Lower lobe of right lung (tissue), 2 donors: ENCODE results near the gene ZDHHC11B. TPM values are rescaled to one million over a fixed set of nuclear protein-coding genes. Genes with fewer than 3 reads are reported as not detected.

ENCODE experiments used
- ATAC-seq, 2 donors: fragments of 200-7000 bp; cut with Tn5 transposase; one replicate each; pipeline ENCODE4 v1.9.1; 2020 to 2022; ENCODE audit warnings: mild to moderate bottlenecking in 2 of 2, moderate library complexity in 2 of 2
- DNase-seq: peaks from one replicate; pipeline ENCODE4 v3.0.0-alpha.2; 2020
- H3K27ac ChIP-seq: fragments of 200-600 bp; one replicate; pipeline ENCODE4 v1.8.0; 2022
- H3K27me3 ChIP-seq: fragments of 200-600 bp; one replicate; pipeline ENCODE4 v1.8.0; 2022; ENCODE audit warnings: low read depth
- H3K36me3 ChIP-seq: fragments of 200-600 bp; one replicate; pipeline ENCODE4 v1.8.0; 2022; ENCODE audit warnings: mild to moderate bottlenecking
- H3K4me1 ChIP-seq: fragments of 200-600 bp; one replicate; pipeline ENCODE4 v1.8.0; 2022
- H3K4me3 ChIP-seq: fragments of 200-600 bp; one replicate; pipeline ENCODE4 v1.8.0; 2022; ENCODE audit warnings: mild to moderate bottlenecking
- H3K9me3 ChIP-seq: fragments of 200-600 bp; one replicate; pipeline ENCODE4 v1.8.0; 2022
- intact Hi-C: fragments of 100-400 bp; cut with DNase I; formaldehyde crosslinking; loops from one replicate; pipeline ENCODE4 v1.11.0; 2022
- total RNA-seq: library from RNA; stranded (reverse); fragmentation: NEBNext Ultra II Directional; extraction: Animal tissue kit (Norgen Biotek cat#: 25700); gene quantifications from one replicate; pipeline ENCODE4 v1.2.1, GENCODE V29; 2021
- TF ChIP-seq, protein P1 (sequence below): fragments of 200-600 bp; IDR thresholded peaks from one replicate; pipeline ENCODE4 v1.8.0; 2022; ENCODE audit warnings: antibody characterized with exemption, mild to moderate bottlenecking
- donor health status: DM: no; HTN: yes; CAD: no; lungs with severe emphysema.

Gene ZDHHC11B
- total RNA-seq, 1 donor from 2014 or later: 14.9 TPM

DNA sequence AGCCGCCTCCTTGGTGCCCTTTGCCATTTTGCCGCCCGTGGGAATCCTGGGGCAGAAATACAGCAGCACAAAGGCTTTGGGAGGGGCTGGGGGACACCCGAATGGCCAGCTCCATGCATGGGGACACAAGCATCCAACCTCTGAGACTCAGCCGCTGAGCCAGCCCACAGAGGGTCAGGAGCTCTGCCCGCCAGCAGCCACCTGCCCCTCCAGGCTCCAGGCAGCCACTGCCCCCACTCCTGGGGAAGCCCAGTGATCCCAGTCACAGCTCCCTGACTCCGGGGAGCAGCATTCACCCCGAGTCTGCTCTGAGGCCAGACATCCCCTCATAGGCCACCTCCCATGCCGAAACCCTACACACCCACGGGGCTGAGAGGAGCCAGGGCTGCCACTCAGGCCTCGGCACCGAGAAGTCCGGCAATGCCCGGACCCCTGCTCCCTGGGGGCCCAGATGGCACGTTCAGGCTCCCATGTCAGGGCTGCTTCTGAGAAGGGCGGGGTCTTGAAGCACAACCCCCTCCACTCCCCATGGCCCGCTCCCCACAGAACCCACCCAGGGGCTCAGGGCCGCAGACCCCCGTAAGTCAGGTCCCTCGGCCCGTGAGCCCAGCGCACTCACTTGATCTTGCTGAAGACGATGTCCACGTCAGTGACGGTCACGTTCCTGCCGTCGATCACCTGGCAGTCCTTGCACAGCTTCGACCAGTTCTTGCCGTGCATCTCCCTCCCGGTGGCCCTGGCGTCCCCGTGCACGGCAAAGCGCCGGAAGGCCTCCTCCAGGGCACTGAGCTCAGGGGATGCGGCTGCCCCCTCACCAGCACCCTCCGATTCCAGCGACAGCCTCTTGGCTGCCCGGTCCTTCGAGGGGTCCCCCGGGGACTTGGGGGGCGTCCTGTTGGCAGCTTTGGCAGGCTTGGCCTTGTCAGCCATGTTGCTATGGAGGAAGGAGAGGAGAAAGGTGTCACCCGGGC, 107.1 kb downstream of the ZDHHC11B start:
- TF ChIP-seq, protein P1, sequence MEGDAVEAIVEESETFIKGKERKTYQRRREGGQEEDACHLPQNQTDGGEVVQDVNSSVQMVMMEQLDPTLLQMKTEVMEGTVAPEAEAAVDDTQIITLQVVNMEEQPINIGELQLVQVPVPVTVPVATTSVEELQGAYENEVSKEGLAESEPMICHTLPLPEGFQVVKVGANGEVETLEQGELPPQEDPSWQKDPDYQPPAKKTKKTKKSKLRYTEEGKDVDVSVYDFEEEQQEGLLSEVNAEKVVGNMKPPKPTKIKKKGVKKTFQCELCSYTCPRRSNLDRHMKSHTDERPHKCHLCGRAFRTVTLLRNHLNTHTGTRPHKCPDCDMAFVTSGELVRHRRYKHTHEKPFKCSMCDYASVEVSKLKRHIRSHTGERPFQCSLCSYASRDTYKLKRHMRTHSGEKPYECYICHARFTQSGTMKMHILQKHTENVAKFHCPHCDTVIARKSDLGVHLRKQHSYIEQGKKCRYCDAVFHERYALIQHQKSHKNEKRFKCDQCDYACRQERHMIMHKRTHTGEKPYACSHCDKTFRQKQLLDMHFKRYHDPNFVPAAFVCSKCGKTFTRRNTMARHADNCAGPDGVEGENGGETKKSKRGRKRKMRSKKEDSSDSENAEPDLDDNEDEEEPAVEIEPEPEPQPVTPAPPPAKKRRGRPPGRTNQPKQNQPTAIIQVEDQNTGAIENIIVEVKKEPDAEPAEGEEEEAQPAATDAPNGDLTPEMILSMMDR: no peak
- H3K27me3 ChIP-seq: no peaks in the 10 kb centered on the region
- H3K9me3 ChIP-seq: no peaks in the 10 kb centered on the region
- no peak overlapping the region for H3K27ac ChIP-seq
- intact Hi-C loops: no loop called here
- H3K4me3 ChIP-seq: no peak overlapping the region
- no peaks in the 10 kb centered on the region for H3K36me3 ChIP-seq
- ATAC-seq: no peak
- peak; percentile 45 for DNase-seq
- peaks cover 22% of the 10 kb centered on the region for H3K4me1 ChIP-seq

DNA sequence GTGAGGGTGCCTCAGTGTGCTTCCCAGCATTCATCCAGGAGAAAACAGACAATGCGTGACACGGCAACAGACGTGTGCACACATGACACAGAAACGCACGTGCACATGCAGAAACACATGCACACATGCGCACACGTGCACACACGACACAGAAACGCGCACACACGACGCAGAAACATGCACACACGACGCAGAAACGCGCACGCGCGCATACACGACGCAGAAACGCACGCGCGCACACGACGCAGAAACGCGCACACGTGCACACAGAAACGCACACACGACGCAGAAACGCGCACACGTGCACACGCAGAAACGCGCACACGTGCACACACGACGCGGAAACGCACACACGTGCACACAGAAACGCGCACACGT, 107.8 kb downstream of the ZDHHC11B start:
- TF ChIP-seq, protein P1: no peak

DNA sequence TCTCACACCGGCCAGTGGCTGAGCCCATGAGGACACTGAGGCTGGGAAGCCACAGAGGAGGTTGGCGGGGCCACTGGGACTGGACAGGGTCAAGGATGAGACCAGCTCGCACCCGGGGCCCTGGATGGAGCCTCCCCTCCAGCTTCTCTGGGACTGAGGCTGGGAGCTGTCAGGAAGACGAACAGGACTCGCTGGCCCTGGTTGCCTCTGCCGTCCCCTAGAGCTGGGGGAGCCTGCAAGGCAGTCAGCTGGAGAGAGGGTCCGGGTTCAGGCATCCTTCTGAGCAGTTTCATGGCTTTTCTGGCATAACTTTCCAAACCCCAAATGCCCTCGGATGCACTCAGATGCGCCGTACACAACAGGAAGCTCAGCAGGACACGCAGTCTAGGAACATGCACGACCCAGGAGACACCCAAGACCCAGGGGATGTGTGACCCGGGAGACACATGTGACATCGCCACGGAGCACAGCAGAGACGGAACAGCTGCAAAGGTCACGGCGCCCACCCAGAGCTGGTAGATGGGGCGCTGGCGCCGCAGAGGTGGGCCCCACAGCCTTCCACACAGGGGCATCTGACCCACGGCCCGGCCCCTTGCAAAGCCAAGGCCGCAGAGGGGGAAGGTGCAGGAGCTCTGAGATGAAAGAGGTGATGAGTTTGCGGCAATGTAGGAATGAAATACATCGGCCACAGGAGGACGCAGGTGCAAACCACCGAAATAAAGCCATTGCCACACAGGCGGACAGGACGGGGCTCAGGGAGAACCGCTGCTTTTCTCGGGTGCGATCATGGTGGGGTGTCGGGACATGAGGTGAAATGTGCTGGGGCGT, 108.4 kb downstream of the ZDHHC11B start:
- intact Hi-C loops: no loop called here
- Histone ChIP-seq H3K27ac (no peak overlapping the region), H3K36me3 (no peaks in the 10 kb centered on the region), H3K4me1 (peaks cover 35% of the 10 kb centered on the region), H3K9me3 (no peaks in the 10 kb centered on the region), H3K4me3 (no peak overlapping the region), H3K27me3 (no peaks in the 10 kb centered on the region)
- ATAC-seq: no peak
- TF ChIP-seq, protein P1: no peak
- peak; percentile 47 for DNase-seq

More for the DNA sequence above, 107.8 kb downstream of the ZDHHC11B start:
- no peak overlapping the region for H3K27ac ChIP-seq
- intact Hi-C loops: no loop called here
- no peaks in the 10 kb centered on the region for H3K9me3 ChIP-seq
- H3K36me3 ChIP-seq: no peaks in the 10 kb centered on the region
- H3K4me3 ChIP-seq: no peak overlapping the region
- DNase-seq (peak; percentile 32), ATAC-seq (no peak)
- H3K27me3 ChIP-seq: no peaks in the 10 kb centered on the region
- H3K4me1 ChIP-seq: peaks cover 29% of the 10 kb centered on the region

GRCh38 chr5:675111-675870, 109.2 kb downstream of the ZDHHC11B start:
- no peaks in the 10 kb centered on the region for H3K9me3 ChIP-seq
- no peaks in the 10 kb centered on the region for H3K36me3 ChIP-seq
- intact Hi-C loops: no loop called here
- peaks cover 35% of the 10 kb centered on the region for H3K4me1 ChIP-seq
- DNase-seq: no peak
- TF ChIP-seq, protein P1: no peak
- ATAC-seq: no peak
- H3K27me3 ChIP-seq: no peaks in the 10 kb centered on the region
- H3K4me3 ChIP-seq: no peak overlapping the region
- H3K27ac ChIP-seq: no peak overlapping the region

DNA sequence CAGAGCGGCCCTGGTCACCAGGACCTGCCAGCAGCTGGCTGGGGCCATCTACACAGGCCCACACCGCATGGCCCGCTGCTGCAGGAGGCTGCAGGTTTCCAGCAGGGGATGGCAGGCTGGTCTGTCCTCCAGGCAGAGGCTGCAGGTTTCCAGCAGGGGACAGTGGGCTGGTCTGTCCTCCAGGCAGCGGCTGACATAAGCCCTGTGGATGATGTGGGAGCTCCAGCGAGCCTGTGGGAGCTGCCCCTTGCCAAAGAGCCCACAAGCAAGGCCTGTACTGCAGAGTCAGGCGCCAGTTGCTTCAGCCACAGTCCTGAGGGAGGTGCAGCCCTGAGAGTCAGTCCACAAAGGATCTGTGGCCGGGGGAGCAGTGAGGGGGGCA, 109.9 kb downstream of the ZDHHC11B start:
- intact Hi-C loops: no loop called here
- H3K27ac ChIP-seq: no peak overlapping the region
- H3K27me3 ChIP-seq: no peaks in the 10 kb centered on the region
- ATAC-seq (no peak), DNase-seq (no peak)
- peaks cover 35% of the 10 kb centered on the region for H3K4me1 ChIP-seq
- no peaks in the 10 kb centered on the region for H3K36me3 ChIP-seq
- H3K9me3 ChIP-seq: no peaks in the 10 kb centered on the region
- TF ChIP-seq, protein P1: no peak
- no peak overlapping the region for H3K4me3 ChIP-seq
